ENCODE results near the gene HES3.

GRCh38 chr1:6252374-6252710 lies 8.4 kb downstream of the HES3 start:
- TF ChIP-seq GATA1 (IDR thresholded peaks at IDR 0.05; ENCODE audit: low read depth, low read length): no peak
- no peak for TF ChIP-seq POLR2A (IDR thresholded peaks at IDR 0.05; ENCODE audit: low read length)
